ENCODE measurements around the gene FBXO24. TPM values are rescaled to one million over a fixed set of nuclear protein-coding genes. Genes with fewer than 3 reads are reported as not detected.

The FBXO24 gene
- total and polyA plus RNA-seq, 9 of the 15 experiments (the other 6 are each of a cell fraction or from before 2014, with no cell fraction given), result 0.17 to 0.95 (median 0.50) TPM

DNA sequence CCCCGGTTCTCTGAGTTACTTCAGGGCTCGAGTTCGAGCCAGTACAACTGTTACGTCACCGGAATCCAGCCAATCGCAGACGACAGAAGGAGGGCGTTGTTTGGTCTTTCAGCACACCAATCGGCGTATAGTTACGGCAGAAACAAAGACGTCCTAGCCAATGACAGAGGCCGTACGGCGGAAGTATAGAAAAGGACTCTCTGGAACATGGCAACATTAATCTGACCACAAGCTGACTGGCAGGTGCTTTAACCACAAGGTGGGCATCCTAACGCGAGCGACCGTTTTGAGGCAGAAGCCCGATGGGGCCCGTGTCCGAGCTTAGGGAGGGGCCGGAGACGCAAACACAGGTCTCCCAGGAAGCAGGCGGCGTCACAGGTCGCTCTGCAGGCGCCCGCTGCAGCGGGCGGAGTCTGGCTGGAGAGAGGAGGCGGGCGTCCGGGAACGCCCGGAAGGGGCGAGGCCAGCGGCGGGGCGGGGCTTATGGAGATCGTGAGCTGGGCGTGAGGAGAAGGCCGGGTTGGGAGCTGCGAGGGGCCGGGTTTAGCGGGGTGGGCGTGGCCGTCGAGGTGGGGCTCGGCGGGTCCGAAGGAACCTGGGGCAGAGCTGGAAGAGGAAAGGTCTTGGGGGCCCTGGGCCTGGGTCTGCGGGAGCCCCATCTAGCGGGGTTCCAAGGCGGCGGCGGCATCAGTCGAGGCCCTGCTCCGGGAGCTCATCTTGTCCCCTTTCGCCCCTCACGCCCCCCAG lies 26.0 kb downstream of the FBXO24 start, which contains the start of gene MOSPD3 (continued):
- 0 out of 2 replicates have a peak, but pooled peaks have one; percentile 27 for TF ChIP-seq ZFP1 (CRISPR knock-in tag; IDR thresholded peaks at IDR 0.05)
- TF ChIP-seq HEY1 (CRISPR knock-in tag; IDR thresholded peaks at IDR 0.05; ENCODE audit: borderline replicate concordance), result no peak
- TF ChIP-seq RBM25 (IDR thresholded peaks at IDR 0.05; ENCODE audit: low read depth, low read length, severe bottlenecking), result peak; percentile 85
- no peak for TF ChIP-seq ZNF707 (CRISPR knock-in tag; conservative IDR thresholded peaks at IDR 0.05)
- peak; percentile 45 for TF ChIP-seq EGR1 (conservative IDR thresholded peaks at IDR 0.05)
- TF ChIP-seq MXI1 (IDR thresholded peaks at IDR 0.05; ENCODE audit: low read depth, low read length), result no peak
- TF ChIP-seq PML (IDR thresholded peaks at IDR 0.05; ENCODE audit: low read length), result peak; percentile 79; the same call in 1 of the 2 replicates
- TF ChIP-seq CTBP1 (IDR thresholded peaks at IDR 0.05; ENCODE audit: borderline replicate concordance), result peak; percentile 48; the same call in 1 of the 2 replicates
- TF ChIP-seq, protein P1, sequence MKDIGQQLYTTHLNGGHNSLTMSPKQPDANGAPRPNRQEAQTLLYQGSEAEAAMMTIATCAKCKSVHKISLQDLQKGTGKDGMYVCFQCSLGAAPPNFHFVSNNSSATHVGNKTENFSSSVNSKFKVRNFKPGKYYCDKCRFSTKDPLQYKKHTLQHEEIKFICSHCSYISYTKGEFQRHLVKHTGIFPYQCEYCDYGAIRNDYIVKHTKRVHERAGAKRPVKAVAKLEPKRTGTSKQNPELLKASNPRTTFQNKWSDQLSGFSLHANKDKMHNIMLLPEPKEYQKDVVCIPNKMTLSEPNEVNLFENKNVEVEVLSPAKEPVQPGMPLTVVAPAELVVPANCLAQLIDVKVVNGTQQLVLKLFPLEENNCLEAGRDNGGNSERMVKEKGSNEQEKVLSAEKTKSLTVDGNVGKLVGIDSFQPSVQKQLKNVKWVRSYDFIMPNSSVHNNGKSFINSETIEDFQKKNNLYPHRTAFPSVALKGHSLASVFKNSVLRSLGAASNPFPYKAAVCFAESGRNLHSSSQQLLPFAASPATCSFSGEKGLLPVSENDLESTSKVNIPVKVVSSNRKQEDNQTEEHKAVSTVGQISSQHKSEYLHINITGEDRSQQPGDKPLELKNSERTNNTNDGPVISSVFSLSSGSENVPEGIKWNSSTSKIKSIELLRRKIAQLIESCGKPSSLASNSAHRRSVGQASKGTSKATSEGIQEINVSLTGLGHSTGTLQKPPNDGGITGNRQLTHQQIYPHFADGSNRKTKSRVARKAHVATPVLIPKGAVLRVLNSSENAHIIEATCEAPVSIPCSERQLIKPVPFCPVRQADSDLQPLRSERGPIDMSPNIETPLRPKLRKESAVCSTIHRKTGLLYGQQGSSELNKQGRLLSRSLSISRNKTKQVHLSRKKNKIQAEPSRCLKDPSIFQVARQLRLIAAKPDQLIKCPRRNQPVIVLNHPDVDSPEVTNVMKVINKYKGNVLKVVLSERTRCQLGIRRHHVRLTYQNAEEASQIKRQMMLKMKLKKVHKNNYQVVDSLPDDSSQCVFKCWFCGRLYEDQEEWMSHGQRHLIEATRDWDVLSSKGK (CRISPR knock-in tag; IDR thresholded peaks at IDR 0.05), result no peak
- TF ChIP-seq MECOM (CRISPR knock-in tag; IDR thresholded peaks at IDR 0.05), result no peak
- no peak for TF ChIP-seq CCAR2 (IDR thresholded peaks at IDR 0.05; ENCODE audit: low read depth, low read length)
- no peak for TF ChIP-seq NR2C1 (IDR thresholded peaks at IDR 0.05)
- 0 out of 2 replicates have a peak, but pooled peaks have one; percentile 40 for TF ChIP-seq NR2C1 (tag; IDR thresholded peaks at IDR 0.05)
- peak; percentile 75 for TF ChIP-seq CEBPG (CRISPR knock-in tag; IDR thresholded peaks at IDR 0.05)
- TF ChIP-seq CEBPG (tag; conservative IDR thresholded peaks at IDR 0.05 in 1 of 2, IDR thresholded peaks at IDR 0.05 in 1 of 2), result peak; percentile 92 to 96
- TF ChIP-seq COPS2 (conservative IDR thresholded peaks at IDR 0.05), result no peak
- TF ChIP-seq HDAC1 (IDR thresholded peaks at IDR 0.05), result peak in 1 of 2 experiments; percentile 86; a peak in 2 of 4 replicates
- TF ChIP-seq PTRF (tag; IDR thresholded peaks at IDR 0.05), result no peak
- peak; percentile 60; the same call in 1 of the 2 replicates for TF ChIP-seq ZNF175 (CRISPR knock-in tag; IDR thresholded peaks at IDR 0.05; ENCODE audit: low read depth)
- TF ChIP-seq, protein P2, sequence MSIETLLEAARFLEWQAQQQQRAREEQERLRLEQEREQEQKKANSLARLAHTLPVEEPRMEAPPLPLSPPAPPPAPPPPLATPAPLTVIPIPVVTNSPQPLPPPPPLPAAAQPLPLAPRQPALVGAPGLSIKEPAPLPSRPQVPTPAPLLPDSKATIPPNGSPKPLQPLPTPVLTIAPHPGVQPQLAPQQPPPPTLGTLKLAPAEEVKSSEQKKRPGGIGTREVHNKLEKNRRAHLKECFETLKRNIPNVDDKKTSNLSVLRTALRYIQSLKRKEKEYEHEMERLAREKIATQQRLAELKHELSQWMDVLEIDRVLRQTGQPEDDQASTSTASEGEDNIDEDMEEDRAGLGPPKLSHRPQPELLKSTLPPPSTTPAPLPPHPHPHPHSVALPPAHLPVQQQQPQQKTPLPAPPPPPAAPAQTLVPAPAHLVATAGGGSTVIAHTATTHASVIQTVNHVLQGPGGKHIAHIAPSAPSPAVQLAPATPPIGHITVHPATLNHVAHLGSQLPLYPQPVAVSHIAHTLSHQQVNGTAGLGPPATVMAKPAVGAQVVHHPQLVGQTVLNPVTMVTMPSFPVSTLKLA (conservative IDR thresholded peaks at IDR 0.05), result peak; percentile 82 to 92
- peak; percentile 33 for TF ChIP-seq SMAD4 (CRISPR knock-in tag; conservative IDR thresholded peaks at IDR 0.05)
- no peak for TF ChIP-seq DNMT1 (IDR thresholded peaks at IDR 0.05)
- peak; percentile 93 for TF ChIP-seq SAP30 (IDR thresholded peaks at IDR 0.05; ENCODE audit: borderline replicate concordance, insufficient read depth, low read depth, low read length, poor library complexity, severe bottlenecking)
- TF ChIP-seq PCBP2 (IDR thresholded peaks at IDR 0.05; ENCODE audit: low read depth, low read length, poor library complexity, severe bottlenecking), result no peak
- TF ChIP-seq SLC30A9 (CRISPR knock-in tag; IDR thresholded peaks at IDR 0.05), result no peak
